ENCODE data around the gene DHDDS.

The DHDDS gene

GRCh38 chr1:26408604-26409003 is 23.5 kb upstream of the DHDDS start:
- DNase-seq (ENCODE audit: low read depth in 2 of 2), result peak; percentile 79 to 84
- TF ChIP-seq, protein P1, sequence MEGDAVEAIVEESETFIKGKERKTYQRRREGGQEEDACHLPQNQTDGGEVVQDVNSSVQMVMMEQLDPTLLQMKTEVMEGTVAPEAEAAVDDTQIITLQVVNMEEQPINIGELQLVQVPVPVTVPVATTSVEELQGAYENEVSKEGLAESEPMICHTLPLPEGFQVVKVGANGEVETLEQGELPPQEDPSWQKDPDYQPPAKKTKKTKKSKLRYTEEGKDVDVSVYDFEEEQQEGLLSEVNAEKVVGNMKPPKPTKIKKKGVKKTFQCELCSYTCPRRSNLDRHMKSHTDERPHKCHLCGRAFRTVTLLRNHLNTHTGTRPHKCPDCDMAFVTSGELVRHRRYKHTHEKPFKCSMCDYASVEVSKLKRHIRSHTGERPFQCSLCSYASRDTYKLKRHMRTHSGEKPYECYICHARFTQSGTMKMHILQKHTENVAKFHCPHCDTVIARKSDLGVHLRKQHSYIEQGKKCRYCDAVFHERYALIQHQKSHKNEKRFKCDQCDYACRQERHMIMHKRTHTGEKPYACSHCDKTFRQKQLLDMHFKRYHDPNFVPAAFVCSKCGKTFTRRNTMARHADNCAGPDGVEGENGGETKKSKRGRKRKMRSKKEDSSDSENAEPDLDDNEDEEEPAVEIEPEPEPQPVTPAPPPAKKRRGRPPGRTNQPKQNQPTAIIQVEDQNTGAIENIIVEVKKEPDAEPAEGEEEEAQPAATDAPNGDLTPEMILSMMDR (IDR thresholded peaks at IDR 0.05; ENCODE audit: low read depth, low read length), result no peak
- no peak overlapping the region for H3K4me3 ChIP-seq (replicated peaks in 1 of 2; ENCODE audit: low read depth in 2 of 2, low read length in 2 of 2)

DNA sequence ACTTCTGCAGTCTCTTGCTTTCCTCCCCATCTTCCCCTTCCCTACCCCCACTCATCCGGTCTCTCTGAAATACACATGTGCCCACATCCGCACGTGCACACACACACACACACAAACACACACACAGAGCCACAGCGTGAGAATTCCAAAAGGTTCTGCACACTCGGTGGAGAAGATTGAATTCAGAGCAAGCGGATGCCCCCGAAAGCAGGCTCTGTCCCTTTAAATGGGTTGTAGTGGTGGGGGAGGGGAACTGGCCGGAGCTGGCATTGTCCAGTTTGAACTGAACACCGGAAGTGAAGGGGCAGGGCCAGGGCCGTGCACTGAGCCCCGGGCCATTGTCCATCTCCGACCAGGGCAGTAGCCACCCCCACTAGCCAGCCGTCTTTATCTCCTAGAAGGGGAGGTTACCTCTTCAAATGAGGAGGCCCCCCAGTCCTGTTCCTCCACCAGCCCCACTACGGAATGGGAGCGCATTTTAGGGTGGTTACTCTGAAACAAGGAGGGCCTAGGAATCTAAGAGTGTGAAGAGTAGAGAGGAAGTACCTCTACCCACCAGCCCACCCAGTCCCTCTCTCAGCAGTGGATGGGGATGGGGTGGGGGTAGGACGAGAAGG is 22.8 kb upstream of the DHDDS start:
- TF ChIP-seq, protein P1 (IDR thresholded peaks at IDR 0.05; ENCODE audit: low read depth, low read length), result no peak
- H3K4me3 ChIP-seq (replicated peaks in 1 of 2; ENCODE audit: low read depth in 2 of 2, low read length in 2 of 2), result no peak overlapping the region
- no peak for DNase-seq (ENCODE audit: low read depth in 2 of 2)

- TF ChIP-seq, protein P1 (IDR thresholded peaks at IDR 0.05; ENCODE audit: low read depth, low read length), result no peak
- no peak for DNase-seq (ENCODE audit: low read depth in 2 of 2)
- no peak within 1 kb of the TSS for H3K4me3 ChIP-seq (replicated peaks in 1 of 2; ENCODE audit: low read depth in 2 of 2, low read length in 2 of 2)
Measured at GRCh38 chr1:26410706-26411623, 21.2 kb upstream of the DHDDS start, which contains the start of gene LIN28A. Gene LIN28A, plus strand, starts transcription at chr1:26410817. Its CDS starts 75 bp downstream, at chr1:26410892.

DNA sequence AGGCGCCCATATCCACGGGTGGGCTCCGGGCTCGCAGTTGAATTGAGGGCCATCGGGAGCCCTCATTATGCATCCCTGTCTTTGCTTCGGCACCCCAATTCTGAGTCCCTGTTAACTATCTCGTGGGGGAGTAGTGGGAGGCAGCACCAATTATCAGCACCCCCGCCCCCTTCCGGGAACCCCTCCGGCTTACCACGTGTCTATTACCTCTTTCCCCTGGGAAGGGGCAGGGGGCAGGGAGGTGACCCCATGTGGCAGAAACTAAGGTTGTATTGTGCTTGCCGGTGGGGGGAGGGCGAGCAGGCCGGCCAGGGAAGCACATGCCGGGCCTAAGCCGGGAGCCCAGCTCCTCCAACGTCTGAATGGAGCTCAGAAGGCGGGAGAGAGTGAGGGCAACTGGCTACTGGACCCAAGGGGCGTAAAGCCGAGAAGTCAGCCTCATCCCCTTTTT is 20.5 kb upstream of the DHDDS start:
- TF ChIP-seq, protein P1 (IDR thresholded peaks at IDR 0.05; ENCODE audit: low read depth, low read length), result no peak
- no peak for DNase-seq (ENCODE audit: low read depth in 2 of 2)

GRCh38 chr1:26412180-26412840 is 19.8 kb upstream of the DHDDS start:
- no peak for DNase-seq (ENCODE audit: low read depth in 2 of 2)
- H3K4me3 ChIP-seq (replicated peaks in 1 of 2; ENCODE audit: low read depth in 2 of 2, low read length in 2 of 2), result no peak overlapping the region
- TF ChIP-seq, protein P1 (IDR thresholded peaks at IDR 0.05; ENCODE audit: low read depth, low read length), result no peak

More for the DNA sequence above, 20.5 kb upstream of the DHDDS start:
- H3K4me3 ChIP-seq (replicated peaks in 1 of 2; ENCODE audit: low read depth in 2 of 2, low read length in 2 of 2), result no peak overlapping the region

GRCh38 chr1:26413031-26413430 is 19.1 kb upstream of the DHDDS start:
- TF ChIP-seq, protein P1 (IDR thresholded peaks at IDR 0.05; ENCODE audit: low read depth, low read length), result no peak
- H3K4me3 ChIP-seq (replicated peaks in 1 of 2; ENCODE audit: low read depth in 2 of 2, low read length in 2 of 2), result no peak overlapping the region
- DNase-seq (ENCODE audit: low read depth in 2 of 2), result no peak
